GM21619 (cell line): ENCODE data around the gene RNASE9.
A peak's percentile ranks its signal among the peaks of the same experiment; 100 is the strongest.
"Not testable (repeated sequence)": the region's sequence is repeated elsewhere in the genome, so short reads cannot be mapped to it uniquely, and the experiment has no call there.

ENCODE experiments used
- ATAC-seq: cut with Tn5 transposase; IDR thresholded peaks from one replicate; pipeline ENCODE4 v1.9.1; 2021; ENCODE audit not compliant: unreplicated experiment

RNASE9 gene

DNA sequence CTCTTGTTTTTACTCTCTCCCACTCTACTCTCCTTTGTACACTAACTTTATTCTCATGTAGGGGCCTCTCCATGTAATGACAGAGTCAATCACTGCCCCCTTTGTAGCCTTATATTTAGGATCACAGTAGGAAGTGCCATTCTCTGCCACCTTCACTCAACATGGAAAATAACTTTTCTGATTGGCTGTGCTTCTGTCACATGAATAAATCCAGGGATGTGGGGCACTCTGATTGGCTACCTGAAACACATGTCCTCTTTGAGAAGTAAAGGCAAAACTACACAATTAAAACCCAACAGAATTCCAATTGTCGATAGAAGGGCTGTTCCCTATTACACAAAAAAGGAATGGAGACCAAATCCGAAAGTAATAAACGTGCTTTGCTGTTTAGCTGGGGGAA lies at the start of gene RNASE9:
RNASE9 (minus strand) TSS at position 87 of the 400 bp plus-strand sequence.
- no peak for ATAC-seq

DNA sequence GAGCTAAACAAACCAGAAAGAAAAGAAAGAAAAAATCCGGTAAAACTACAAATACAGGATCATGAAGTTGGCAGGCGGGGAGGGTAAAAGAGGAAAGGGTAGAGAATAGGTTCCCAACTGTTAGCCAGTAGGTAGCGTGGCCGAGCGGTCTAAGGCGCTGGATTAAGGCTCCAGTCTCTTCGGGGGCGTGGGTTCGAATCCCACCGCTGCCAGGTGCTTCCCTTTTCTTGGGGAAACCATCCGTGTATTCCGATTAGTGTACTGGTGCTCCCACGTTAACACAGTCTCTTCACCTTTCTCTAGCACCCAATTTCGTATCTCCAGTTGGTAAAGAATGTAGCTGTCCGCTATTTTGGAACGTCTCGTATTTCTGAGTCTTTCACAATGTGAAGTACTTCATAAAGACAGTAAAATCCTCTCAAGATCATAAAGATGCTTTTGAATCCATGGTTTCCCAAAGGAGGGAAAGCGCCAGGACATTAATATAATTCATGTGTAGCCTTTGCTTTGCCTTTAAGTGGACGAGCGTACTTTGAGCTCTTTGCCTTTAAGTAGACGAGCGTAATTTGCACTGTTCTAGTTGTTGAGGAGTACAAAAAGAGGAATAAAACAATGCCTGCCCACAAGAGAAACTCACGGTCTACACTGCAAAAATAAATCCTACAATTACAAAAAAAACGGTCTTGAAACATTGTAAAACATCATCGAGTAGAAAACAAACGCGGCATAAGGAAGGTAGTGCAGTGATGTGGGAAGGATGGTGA lies 49.3 kb upstream of the RNASE9 start:
- ATAC-seq: peak; percentile 15

DNA sequence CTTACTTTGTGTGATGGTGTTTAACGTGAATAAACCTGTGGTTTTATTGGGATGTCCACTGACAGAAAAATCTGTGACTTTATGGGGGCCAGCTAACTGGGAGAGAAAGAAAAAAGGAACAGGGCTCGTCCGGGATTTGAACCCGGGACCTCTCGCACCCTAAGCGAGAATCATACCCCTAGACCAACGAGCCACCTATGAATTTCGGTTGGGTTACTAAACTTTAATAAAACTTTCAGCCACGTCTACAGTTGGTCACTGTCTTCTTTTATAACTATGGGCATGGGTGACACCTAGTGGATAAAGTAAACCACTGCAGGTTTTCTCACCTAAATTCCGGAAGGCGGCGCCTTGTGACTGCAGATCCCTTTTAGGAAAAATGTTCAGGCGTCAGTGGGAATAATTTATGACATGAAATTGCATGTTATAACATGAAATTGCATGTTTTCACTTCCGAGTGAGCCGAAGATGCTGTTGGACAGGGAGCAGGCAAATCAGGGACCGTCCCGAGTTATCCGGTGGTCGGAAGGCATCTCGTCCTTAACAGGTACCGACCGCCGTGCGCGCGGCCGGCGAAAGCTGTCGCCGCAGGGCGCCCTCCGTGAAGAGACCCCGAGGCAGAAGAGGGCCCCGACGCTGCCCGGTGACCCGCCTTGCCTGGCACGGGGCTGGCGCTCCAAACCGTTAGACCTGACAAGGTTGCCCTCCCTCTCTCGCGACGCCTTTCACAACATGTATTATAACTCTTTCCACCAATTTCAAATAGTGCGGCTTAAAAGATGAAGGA lies 48.6 kb upstream of the RNASE9 start:
- no peak for ATAC-seq

DNA sequence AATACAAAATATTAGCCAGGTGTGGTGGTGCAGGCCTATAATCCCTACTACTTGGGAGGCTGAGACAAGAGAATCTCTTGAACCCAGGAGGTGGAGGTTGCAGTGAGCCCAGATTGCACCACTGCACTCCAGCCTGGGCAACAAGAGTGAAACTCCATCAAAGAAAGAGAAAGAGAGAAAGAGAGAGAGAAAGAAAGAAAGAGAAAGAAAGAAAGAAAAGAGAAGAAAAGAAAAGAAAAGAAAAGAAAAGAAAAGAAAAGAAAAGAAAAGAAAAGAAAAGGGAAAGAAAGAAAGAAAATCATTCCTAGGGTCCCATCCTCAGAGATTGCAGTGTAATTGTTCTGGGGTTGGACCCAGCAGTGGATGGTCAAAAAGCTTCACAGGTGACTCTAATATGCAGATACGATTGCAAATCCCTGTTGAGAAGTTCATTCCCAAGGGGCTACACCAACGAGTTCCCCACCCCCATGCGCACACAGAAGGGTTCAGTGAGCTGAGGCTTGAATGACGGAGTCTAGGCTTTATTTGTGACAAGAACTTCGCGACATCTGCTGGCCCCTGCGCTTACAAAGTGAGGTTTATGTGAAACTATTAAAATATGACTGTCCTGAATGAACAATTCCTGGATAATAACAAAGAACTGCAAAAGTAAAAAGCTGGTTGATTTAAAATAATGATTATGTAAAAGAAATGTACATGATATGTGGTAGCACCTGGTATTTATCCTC lies 47.7 kb upstream of the RNASE9 start:
- ATAC-seq: no peak

DNA sequence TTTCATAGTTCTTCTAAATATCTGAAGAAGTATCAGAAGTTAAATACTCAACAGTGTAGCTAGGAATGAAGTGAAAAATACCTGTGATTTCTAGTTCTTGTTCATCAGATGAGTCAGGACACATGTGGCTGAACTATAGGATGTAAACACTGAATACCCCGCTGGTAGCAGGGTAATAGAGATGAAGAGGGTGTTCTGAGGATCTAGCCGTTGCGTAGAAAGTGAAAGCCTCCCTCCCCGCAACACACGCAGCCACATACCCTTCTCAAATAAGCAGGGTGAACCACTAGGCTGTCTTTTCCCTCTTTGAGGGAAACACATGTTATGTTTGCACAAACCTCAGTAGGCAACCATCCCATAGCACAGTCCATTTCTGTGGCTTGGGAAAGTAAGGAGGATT lies 46.8 kb upstream of the RNASE9 start:
- no peak for ATAC-seq

DNA sequence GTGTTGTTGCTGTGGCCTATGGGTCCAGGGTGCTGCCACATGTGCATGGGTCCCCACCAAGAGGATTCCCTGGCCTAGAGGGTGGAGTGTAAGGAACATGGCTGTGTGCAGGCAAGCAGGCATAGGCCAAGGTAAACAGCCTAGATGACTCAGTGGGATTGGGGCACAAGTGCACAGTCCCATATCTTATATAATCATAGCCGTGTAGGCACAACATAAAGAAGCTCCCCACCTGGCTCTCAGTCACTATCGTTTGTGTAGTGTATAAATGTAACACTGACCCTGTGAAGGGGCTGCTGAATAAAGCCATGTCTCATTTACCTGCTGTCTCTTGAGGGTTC lies 46.0 kb upstream of the RNASE9 start:
- no peak for ATAC-seq

DNA sequence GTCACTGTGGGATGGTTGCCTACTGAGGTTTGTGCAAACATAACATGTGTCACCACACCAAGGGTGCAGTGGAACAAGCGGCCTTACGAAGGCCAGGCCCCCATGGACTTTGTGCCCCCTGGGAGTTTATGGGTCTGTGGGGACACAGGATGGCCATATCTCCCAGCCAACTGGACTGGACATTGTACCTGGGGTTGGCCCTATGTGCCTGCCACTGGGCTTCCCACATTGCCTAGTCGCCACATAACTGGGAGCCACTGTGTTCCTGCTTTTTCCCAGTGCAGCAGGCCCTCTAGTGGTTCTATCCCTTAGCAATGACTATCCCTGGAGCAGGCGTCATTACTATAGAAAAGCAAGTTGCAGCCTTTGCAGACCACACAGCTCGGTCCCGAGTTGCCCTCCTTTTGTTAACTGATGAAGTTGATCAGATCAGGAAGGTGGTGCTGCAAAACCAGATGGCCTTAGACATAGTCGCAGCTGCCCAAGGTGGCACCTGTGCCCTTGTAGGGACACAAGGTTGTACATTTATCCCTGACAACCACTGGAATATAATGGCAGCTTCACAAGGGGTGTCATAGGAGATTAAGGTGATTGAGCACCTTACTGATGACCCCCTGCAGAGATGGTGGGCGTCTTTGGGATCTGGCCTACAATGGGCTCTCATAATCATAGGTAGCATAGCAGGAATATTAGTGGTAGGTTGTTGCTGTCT lies 45.5 kb upstream of the RNASE9 start:
- no peak for ATAC-seq

DNA sequence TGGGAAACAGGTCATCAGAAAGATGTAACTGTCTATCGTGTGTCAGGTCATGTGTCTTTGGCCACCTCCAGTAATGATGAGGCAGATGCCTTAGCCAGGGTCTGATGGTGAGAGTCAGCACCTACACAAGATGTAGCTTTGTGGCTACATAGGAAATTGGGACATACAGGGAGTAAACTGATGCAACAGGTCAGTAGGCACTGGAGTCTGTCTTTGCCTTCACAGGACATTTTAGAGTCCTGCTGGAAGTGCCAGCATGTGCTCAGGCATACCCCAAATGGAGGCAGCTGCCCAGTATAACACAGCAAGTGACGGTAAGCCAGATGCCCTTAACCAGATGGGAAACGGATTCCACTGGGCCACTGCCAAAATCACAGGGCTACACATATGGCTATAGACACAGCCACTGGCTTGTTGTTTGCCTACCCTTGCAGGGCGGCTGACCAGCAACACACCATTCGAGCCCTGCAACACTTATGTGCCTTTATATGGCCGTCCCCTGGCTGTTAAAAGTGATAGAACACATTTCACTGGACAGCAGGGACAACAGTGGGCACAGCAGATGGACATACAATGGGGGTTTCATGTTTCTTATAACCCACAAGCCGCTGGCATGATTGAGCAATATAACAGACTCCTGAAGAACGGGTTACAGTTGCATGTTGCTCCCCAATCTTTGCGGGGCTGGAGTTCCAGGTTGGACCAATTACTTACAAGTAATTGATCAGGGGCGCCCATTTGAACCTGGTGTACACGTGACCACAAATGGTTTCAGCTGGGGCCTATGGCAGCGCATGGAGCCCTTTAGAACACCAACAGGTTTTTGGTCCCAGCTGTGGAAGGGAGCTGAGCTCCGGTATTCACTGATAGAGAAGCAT lies 43.2 kb upstream of the RNASE9 start:
- no peak for ATAC-seq

DNA sequence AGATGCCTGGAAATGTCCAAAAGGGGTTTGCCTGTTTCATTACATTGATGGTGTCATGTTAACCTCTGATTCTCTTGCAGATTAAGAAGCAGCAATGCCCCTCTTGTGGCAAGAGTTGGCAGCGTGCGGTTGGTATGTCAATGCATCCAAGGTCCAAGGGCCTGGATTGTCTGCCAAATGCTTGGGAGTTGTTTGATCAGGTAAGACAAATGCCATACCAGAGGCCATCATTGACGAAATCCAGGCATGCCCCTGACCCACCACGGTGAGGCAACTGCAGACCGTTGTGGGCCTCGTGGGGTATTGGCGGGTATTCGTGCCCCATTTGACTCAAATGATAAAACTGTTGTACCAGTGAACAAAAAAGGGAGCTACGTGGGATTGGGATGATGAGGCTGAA lies 41.7 kb upstream of the RNASE9 start:
- no peak for ATAC-seq

DNA sequence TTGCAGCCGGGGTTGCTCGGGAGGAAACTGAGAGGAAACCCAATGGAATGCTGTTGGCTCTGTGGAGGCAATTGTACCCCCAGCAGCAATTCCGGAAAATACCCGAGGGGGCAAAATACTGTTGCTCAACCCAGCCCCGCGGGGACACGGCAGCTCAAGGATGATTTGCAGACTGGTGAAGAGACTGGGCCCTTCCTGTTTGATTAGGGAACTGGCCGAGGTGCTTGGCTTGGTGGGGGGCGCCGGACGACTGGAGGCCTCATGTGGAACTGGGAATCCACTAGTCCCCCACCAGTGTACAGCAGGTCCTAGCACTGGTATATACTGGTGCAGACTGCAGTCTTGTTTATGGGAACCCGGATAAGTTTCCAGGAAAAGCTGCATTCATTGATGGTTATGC lies 40.7 kb upstream of the RNASE9 start:
- no peak for ATAC-seq

DNA sequence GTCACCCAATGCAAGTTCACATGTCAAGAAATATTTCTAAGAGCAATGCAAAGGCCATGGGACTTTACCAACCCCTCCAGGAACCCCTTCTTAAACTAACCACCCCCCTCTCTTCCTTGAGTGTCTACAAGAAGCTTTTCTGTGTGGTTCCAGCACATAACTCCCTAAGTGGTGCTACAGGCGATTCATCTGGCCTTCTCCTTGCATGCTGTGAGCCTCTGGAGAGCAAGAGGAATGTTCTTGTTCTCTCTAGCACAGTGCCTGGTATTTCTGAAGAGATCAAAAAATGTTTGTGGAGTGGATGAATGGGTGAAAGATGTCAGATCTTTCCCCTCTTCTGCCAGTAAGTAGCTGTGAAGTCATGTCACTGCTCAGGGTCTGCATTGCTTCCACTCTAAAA lies 36.3 kb upstream of the RNASE9 start:
- ATAC-seq: no peak

DNA sequence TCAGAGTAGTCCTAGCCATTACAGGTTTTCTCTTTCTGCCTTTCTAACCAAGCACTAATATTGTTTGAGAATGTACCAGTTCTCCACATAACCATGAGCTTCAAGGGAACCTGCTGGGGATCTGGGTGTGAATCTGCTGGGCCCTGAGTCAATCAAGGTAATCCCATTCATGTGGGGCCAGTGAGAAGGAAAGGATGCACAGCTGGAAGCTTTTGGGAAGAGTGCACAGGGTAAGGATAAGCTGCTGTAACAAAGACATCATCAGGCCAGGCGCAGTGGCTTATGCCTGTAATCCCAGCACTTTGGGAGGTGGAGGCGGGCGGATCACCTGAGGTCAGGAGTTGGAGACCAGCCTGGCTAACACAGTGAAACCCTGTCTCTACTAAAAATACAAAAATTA lies 34.9 kb upstream of the RNASE9 start:
- ATAC-seq: not testable (repeated sequence)

DNA sequence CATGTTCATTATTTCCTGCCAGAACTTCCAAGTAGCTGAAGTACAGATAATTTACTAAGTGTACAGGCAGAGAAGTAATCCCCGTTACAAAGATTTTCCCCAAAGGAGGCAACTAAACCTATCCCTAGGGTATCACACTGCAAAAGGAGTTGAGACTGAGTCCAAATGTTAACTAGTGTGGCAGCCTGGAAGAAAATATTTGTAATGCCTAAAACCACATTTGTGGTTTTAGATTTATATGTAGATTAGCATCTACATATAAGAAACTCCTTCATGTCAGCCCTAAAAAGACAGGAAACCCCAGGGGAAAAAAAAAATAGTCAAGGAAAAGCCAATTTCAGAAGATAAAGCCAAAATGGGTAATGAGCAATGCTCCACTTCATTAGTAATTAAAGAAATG lies 31.7 kb upstream of the RNASE9 start:
- ATAC-seq: no peak

DNA sequence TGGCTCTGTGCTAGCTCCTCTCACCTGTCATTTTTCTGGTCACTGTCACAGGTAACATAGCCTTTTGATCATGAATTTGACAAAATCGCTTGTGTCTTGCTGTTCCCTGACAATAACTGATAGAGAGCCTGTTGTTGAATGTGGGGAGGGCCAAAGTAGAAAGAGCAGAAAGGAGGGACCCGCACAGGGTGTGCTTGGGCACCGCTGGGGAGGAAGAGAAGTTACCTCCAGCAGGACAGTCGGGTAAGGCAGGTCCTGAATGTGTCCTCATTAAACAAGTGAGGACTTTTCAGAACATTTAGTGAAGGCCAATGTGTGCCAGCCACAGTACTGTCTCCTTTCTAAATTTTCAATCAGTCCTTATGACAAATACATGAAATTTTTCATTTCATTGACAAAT lies 30.4 kb upstream of the RNASE9 start, which contains the start of gene RNASE12:
RNASE12 (minus strand) TSS at position 142 of the 400 bp plus-strand sequence. CDS start 653 bp downstream, outside the sequence.
- no peak for ATAC-seq

DNA sequence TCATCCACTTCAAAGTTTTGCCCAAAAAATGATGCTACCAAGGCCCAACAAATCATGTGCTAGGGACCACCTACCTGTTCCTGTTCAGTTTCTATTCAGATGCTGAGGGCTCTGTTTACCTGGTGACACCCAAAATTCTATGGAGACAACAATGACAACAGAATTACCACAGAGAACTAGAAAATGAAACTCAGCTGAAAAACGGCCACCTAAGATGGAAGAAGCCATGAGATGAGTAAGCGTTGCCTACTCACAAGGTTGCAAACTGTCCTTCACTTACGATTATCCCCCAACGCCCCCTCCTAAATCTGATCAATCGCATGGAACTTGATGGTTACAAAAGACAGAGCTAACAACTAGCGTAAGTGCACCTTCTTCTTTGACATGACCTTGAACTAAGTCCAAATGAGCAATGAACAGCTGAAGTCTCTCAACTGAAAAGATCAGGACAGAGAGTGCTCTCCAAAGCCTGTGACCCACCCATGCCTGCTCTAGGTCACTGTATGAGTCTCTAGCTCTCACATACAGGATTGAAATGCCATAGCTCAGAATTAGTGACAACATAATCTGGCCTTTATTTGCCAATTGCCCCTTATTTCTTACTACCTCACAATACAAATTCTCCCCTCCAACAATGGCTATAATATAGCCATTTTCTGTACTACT lies 26.8 kb upstream of the RNASE9 start, which contains the start of gene RNASE11:
RNASE11 (minus strand) TSS at position 513 of the 666 bp plus-strand sequence.
- ATAC-seq: no peak

DNA sequence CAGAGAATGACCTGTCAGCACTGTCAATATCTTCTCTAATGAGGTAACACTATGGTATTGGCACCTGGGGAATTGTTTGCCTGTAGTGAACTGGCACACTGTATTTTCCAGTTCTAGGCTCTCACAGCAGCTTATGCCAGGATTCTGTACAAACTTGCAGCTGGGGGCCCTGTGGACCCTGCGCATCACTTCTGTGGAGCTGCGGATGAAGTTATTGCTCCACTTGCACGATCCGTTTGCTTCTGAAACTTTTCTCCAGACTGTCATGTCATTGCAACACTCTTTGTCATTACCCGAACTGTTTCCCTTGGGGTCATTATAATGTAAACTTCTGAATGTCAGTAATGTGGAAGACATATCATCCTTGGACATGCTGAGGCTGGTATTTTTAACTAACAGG lies 23.1 kb upstream of the RNASE9 start:
- ATAC-seq: no peak

DNA sequence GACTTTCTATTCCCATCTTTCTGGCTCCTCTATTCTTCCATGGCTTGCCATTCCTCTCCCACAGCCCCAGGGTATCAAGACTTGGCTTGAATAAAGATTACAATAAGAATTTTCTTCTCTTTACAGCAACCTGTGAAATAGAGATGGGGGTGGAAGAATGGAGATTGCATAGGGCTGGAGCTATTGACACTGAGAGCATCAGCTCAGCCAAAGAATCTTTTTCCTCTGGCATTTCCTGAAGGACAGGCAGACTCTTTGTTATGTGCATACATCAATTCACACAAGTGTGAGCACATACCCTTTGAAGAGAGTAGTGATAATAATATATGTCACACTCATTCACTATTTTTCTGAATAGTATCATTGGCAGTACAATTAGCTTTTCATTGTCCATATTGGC lies 22.3 kb upstream of the RNASE9 start:
- ATAC-seq: no peak

DNA sequence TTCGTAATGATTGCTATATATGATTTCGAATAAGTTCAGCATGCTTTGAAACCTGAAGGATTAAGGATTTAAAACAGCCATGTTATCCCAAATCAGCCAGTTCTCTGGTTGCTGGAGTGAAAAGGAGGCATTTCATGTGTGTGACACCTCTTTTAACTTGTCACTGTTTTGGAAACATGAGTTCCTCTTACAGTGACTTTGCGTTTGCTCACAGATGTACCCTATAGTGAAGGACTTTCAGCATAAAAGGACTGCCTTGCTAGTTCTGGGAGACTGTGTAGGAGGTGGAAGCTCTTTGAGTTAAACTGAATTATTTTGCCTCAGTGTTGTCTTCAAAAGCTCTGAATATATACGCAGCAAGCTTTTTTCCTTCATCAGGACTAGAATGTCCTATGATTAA lies 19.4 kb upstream of the RNASE9 start:
- no peak for ATAC-seq

DNA sequence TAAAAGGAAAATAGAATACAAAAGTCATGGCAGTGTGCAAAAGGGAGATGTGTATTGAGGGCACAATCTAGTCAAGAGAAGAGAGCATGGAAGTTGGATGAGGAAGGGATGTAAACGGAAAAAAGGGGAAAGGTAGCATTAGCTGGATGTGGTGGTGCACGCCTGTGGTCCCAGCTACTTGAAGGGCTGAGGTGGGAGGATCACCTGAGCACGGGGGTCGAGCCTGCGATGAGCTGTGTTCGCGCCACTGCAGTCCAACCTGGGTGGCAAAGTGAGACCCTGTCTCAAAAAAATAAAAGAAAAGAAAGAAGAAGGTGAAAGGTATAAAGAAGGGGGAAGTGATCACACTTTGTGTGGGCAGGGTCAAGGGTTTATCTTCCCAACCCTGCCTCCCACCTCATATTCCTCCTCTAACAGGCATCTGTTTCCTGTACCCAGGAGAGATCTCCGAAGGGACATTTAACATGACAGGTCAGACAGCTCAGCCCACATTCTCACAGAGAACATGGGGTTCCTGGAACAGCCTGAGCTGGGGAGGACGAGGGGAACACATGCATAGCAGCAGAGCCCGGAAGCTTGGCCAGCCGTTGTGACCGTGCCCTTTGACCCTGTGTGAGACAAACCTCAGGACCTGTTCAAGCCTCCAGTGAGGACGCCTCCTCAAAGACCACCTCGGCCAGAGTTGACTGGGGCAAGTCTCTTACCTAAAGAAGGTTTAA lies 18.1 kb upstream of the RNASE9 start:
- no peak for ATAC-seq
